ACC112 (cell line): ENCODE measurements around the gene CXXC5.

ENCODE experiments used
- H2AFZ ChIP-seq: fragments of 200-600 bp; sonication (generic); one replicate; pipeline ENCODE4 v1.6.0; 2017; ENCODE audit warnings: antibody characterized with exemption, low read length; ENCODE audit not compliant: unreplicated experiment
- H3K27ac ChIP-seq: fragments of 200-600 bp; sonication (generic); 2 replicates; pipeline ENCODE4 v1.5.1; 2014; ENCODE audit warnings: low read depth, mild to moderate bottlenecking, antibody characterized with exemption, low read length, moderate library complexity
- H3K27me3 ChIP-seq: fragments of 200-600 bp; sonication (generic); 2 replicates; pipeline ENCODE4 v1.6.1; 2014; ENCODE audit warnings: mild to moderate bottlenecking, antibody characterized with exemption, low read length, moderate library complexity, mixed read lengths; ENCODE audit not compliant: insufficient read depth
- H3K36me3 ChIP-seq: fragments of 200-600 bp; sonication (generic); 2 replicates; pipeline ENCODE4 v1.6.1; 2016; ENCODE audit warnings: mild to moderate bottlenecking, antibody characterized with exemption, low read length, moderate library complexity, mixed read lengths; ENCODE audit not compliant: insufficient read depth
- H3K4me1 ChIP-seq: fragments of 200-600 bp; sonication (generic); one replicate; pipeline ENCODE4 v1.6.1; 2016; ENCODE audit warnings: low read length, mixed read lengths; ENCODE audit not compliant: insufficient read depth, unreplicated experiment, control insufficient read depth
- H3K4me3 ChIP-seq: fragments of 200-600 bp; sonication (generic); 2 replicates; pipeline ENCODE4 v1.5.1; 2014; ENCODE audit warnings: mild to moderate bottlenecking, low read depth, low read length
- H3K79me2 ChIP-seq: fragments of 200-600 bp; sonication (generic); one replicate; pipeline ENCODE4 v1.6.0; 2016; ENCODE audit warnings: low read length; ENCODE audit not compliant: control insufficient read depth, unreplicated experiment, insufficient read depth

CXXC5 gene

DNA sequence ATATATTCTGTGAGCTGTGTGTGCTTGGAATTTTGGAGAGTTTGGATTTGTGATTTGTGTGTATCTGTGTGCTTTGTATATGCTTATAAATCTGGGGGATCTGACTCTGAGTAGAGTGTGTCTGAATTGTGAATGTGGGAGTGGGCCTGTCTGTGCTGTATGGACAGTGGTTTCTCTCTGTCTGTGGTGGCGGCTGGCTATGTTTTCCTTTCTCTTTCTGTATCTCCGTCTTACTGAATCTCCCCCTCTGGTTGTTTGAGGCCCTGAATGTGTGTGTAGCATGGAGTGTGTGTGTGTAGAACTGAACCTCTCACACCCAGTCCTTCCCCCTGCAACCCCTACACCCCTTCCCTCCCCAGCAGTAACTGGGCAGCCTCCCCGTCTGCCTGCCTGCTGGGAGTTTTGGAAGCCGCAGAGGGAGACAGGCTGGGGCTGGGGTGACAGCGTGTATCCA lies 4.7 kb downstream of the CXXC5 start:
- Histone ChIP-seq H3K36me3 (no peaks in the 10 kb centered on the region), H3K27me3 (no peaks in the 10 kb centered on the region), H3K27ac (peak overlapping the region; percentile 85), H3K79me2 (peaks cover 81% of the 10 kb centered on the region), H3K4me3 (peak overlapping the region; percentile 96), H3K4me1 (peaks cover 62% of the 10 kb centered on the region), H2AFZ (no peak overlapping the region)

DNA sequence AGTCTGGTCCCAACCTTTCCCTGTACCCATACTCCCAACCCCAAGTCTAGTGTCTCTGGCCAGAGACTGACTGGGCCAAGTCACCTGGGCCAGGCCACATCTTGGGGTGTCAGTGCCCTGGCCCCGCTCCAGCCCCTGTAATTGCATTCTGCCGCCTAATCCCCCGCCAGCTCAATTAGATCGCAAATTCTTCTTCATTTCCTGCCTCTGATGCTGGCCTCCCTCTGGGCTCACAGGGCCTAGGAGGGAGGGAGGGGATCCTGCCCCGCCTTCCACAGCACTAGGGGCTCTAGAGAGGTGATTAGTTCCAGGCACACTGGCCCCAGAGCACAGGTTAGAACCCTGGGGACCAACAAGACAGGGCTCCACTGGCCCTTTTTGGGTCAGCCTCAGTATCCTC lies 5.5 kb downstream of the CXXC5 start:
- H3K4me1 ChIP-seq, result peaks cover 69% of the 10 kb centered on the region
- H3K27me3 ChIP-seq, result no peaks in the 10 kb centered on the region
- H3K27ac ChIP-seq, result peak overlapping the region; percentile 85
- peak overlapping the region; percentile 96 for H3K4me3 ChIP-seq
- no peak overlapping the region for H2AFZ ChIP-seq
- no peaks in the 10 kb centered on the region for H3K36me3 ChIP-seq
- peaks cover 88% of the 10 kb centered on the region for H3K79me2 ChIP-seq

DNA sequence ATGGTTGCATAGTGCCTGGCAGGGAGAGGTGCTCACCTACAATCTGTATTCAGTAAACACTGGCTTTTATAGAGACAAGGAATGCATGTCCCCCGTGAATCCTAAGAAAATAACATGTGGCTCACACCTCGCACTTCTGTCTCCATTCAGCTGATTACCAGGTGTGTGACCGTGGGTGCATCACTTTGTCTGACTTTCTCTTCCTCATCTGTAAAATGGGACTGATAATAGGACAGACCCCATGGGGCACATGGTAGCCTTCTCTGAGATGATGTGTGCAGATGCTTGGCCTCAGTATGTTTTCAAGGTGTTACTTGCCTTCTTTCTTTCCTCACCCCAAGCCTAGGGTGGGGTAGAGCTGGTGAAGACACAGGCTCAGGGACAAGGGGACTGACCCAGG lies 6.3 kb downstream of the CXXC5 start:
- Histone ChIP-seq H3K4me3 (no peak overlapping the region), H2AFZ (no peak overlapping the region), H3K27ac (peak overlapping the region; percentile 85), H3K79me2 (peaks cover 82% of the 10 kb centered on the region), H3K27me3 (no peaks in the 10 kb centered on the region), H3K36me3 (no peaks in the 10 kb centered on the region), H3K4me1 (peaks cover 78% of the 10 kb centered on the region)

DNA sequence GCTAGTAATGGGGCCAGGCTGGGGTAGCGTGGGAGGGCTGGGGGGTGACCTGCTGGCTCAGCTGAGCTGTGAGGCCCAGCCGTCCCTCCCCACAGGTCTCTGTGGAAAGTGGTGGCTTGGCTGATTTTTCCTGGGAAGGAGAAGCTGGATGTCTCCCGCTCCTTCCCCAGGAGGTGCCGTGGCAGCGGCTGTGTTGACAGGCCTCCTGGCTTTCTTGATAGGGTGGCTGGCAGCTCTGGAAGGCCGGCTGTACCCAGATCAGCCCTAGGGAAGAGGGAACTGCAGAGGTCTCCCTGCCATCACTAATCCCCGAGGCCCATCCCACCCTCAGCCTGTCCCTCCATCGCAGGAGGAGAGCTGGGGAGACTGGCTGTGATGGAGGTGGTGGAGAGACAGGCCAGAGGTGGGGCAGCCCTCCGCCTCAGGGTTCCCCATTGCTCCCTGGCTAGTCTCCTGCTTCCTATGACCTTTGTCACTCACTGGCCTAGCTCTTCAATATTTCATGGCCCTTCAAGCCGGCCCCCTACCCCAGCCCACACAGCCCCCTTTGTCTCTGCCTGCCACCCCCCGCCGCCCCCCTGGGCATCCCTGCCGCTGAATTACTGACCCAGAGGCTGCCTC lies 6.8 kb downstream of the CXXC5 start:
- Histone ChIP-seq H2AFZ (no peak overlapping the region), H3K79me2 (peaks cover 77% of the 10 kb centered on the region), H3K4me3 (no peak overlapping the region), H3K36me3 (no peaks in the 10 kb centered on the region), H3K27me3 (no peaks in the 10 kb centered on the region), H3K4me1 (peaks cover 83% of the 10 kb centered on the region), H3K27ac (peak overlapping the region; percentile 85)

DNA sequence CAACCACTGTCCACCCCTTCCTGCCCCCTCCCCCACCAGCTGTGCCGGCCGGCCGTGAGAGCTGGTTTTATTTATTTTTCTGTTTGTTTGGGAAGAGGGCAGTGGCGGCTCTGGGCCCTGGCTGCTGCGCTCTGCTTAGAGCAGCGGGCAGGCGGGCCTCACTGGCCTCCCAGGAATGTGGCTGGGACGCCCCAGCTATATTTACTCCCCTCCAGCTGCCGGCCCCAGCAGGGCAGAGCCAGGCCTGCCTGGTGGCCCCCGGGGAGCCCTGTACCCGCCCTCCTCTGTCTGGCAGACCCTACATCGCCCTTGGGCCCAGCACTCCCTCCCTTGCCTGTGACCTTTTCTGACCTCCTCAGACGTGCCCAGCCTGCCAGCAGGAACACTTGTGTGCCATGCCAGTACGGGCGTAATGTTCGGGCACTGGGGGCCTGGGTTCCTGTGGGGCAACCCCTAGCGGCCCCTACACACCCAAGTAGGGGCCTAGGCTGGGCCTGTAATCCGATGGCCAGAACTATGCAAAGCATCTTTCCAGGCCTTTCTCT lies 7.7 kb downstream of the CXXC5 start:
- Histone ChIP-seq H3K79me2 (peaks cover 69% of the 10 kb centered on the region), H3K4me3 (0 out of 2 replicates have a peak overlapping the region, but pooled peaks have one; percentile 17), H3K36me3 (no peaks in the 10 kb centered on the region), H3K4me1 (peaks cover 85% of the 10 kb centered on the region), H2AFZ (no peak overlapping the region), H3K27me3 (no peaks in the 10 kb centered on the region), H3K27ac (peak overlapping the region; percentile 85)

DNA sequence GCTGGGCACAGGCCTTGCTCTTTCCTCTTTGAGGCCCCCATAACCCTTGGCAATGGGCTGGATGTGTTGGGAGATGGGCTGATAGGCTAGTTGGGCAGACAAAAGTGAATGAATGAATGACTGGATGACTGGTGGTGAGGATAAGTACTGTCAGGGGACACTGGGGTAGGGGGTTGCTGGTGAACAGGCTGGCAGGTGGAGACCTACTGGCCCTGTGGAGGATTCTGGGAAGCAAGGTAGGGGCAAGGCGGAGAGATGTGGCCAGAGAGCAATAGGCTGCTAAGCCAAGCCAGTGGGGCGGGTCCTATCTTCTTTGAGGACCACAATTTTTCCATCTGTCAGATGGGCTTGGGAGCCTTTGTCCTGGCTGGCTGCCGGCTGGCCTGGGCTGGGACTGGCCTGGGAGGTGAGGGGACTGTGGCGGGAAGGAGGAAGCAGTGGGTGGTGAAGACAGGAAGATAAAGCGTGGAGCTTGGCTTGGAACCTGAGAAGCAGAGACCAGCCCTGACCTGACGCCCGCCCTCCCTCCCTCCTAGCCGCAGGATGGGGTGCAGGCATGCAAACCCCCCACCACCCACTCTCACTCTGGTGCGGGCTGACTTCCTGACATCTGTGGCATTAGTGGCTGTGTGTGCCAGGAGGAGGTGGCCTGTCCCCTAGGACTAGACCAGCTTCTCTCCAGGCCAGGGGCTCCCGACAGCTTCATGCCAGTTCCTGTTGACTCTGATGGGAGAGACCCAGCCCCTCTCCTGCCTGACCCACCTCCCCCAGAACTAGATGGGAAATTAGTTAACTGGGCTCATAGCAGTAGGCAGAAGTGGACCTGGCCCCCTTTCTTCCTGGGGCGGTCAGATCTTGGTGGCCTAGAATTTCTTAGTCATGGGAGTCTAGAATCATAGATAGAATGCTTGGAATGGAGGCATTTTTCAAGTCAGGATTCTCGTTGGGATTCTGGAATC lies 9.5 kb downstream of the CXXC5 start:
- Histone ChIP-seq H3K27me3 (no peaks in the 10 kb centered on the region), H3K79me2 (peaks cover 71% of the 10 kb centered on the region), H3K36me3 (no peaks in the 10 kb centered on the region), H3K27ac (peak overlapping the region; percentile 87), H2AFZ (no peak overlapping the region), H3K4me3 (no peak overlapping the region), H3K4me1 (peaks cover 88% of the 10 kb centered on the region)

DNA sequence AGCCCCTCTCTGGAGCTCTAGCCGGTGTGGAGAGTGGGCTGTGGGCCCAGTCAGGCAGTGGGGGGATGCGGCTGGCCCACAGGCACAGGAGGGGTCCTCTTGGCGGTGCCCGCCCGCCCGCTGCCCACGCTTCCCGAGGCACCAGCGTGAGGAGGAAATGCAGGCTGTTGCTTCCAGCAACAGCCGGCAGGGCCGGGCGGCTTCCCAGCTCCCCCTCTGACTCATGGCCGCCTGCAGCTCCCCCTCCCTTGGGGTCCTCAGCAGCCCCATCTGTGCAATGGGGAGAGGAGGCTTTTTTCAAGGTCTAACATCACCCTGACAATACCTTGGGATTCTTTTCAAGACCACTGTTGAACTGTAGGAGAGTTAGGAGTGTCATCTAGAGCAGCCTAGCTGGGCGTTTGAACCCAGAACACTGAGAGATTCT lies 10.4 kb downstream of the CXXC5 start:
- H3K27me3 ChIP-seq, result no peaks in the 10 kb centered on the region
- H3K4me3 ChIP-seq, result peak overlapping the region; percentile 70
- H3K4me1 ChIP-seq, result peaks cover 85% of the 10 kb centered on the region
- H2AFZ ChIP-seq, result no peak overlapping the region
- peaks cover 71% of the 10 kb centered on the region for H3K79me2 ChIP-seq
- peak overlapping the region; percentile 87 for H3K27ac ChIP-seq
- no peaks in the 10 kb centered on the region for H3K36me3 ChIP-seq

DNA sequence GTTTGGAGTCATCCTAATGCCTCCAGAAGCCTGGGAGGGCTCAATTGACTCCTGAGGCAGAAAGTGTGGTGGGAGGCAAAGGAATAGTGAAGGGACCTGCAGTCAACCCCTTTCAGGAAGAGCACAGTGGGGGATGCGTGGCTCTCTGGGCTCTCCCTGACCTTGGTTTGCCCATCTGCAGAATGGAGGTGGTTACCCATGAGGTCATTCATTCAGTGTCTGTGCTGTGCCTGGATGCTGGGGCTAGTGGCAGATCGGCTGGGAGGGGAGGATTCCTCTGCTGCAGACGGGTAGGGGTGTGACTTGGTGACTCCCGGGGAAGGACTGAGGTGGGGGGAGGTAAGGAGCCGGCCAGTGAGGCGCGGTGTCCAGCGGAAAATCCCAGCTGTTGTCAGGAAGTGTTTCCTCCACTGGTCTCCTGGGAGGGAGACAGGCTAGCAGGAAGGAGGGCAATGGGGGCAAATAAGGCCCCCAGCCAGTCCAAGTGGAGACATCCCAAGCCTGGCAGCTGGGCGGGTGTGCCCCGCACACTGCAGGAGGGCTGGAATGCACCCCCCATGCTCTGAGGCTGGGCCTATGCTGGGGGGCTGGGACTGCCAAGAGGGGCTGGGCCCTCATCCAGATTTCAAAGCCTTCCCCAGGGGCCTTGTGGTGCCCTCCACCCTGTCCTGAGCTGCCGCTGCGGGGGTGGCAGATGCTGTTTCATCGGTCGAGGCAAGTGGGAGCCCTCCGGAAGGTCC lies 10.9 kb downstream of the CXXC5 start:
- no peaks in the 10 kb centered on the region for H3K27me3 ChIP-seq
- H3K36me3 ChIP-seq, result no peaks in the 10 kb centered on the region
- peak overlapping the region; percentile 70 for H3K4me3 ChIP-seq
- peaks cover 71% of the 10 kb centered on the region for H3K79me2 ChIP-seq
- peaks cover 85% of the 10 kb centered on the region for H3K4me1 ChIP-seq
- peak overlapping the region; percentile 87 for H3K27ac ChIP-seq
- H2AFZ ChIP-seq, result no peak overlapping the region

DNA sequence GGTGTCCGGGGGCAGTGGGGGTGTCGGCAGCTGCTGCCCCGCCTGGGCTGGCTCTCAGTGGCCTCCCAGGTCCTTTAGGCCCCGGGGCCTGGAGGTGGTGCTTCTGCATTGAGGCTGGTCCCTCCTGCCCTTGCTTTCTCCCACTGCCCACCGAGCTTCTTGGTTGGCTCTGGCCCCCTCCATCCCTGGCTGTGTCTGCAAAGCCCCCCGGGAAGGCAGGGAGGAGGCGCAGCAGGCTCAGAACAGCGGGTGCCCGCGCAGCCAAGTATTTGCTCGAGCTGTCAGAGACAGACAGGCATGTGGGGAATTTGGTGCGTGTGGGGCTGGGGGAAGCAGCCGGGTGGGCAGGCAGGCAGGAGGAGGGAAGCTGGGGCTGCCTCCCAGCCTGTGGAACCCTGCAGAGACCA lies 11.5 kb downstream of the CXXC5 start:
- peaks cover 85% of the 10 kb centered on the region for H3K4me1 ChIP-seq
- H3K79me2 ChIP-seq, result peaks cover 71% of the 10 kb centered on the region
- no peak overlapping the region for H2AFZ ChIP-seq
- H3K27me3 ChIP-seq, result no peaks in the 10 kb centered on the region
- peak overlapping the region; percentile 87 for H3K27ac ChIP-seq
- H3K36me3 ChIP-seq, result no peaks in the 10 kb centered on the region
- peak overlapping the region; percentile 70 for H3K4me3 ChIP-seq
